ENCODE results near the gene LRRC3C.

- TF ChIP-seq CTCF (IDR thresholded peaks at IDR 0.05; ENCODE audit: poor library complexity, severe bottlenecking) (no peak), EZH2 (IDR thresholded peaks at IDR 0.05; ENCODE audit: borderline replicate concordance, insufficient read depth, low read length, poor library complexity, severe bottlenecking) (no peak)
These were observed 37.6 kb downstream of the LRRC3C start for GRCh38 chr17:39965017-39965699.

All from neural cell (in vitro differentiated cells).